HEK293 (cell line): Measurements from ENCODE around the gene NELFB.
"Not testable (repeated sequence)": the region's sequence is repeated elsewhere in the genome, so short reads cannot be mapped to it uniquely, and the experiment has no call there.

Experiments
- CTCF ChIA-PET: fragments of 350-600 bp; formaldehyde crosslinking; extraction: SDS; loops from one replicate; lab custom pipeline; 2021; ENCODE audit warnings: antibody characterized with exemption; lab: Yijun Ruan, JAX
- POLR2A ChIA-PET: fragments of 300-600 bp; formaldehyde crosslinking; extraction: SDS; loops from one replicate; lab custom pipeline; 2020; ENCODE audit warnings: antibody characterized with exemption, inconsistent platforms; lab: Yijun Ruan, JAX
- H3K27ac ChIP-seq: fragments of 200-500 bp; sonication (Bioruptor generic); 2 replicates; pipeline ENCODE4 v1.5.1; 2014; ENCODE audit warnings: low read depth, low read length, control low read depth, inconsistent platforms; ENCODE audit errors: extremely low read depth
- H3K36me3 ChIP-seq, 2 experiments: fragments of 200-500 bp in 1 of 2; sonication (Bioruptor generic) in 1 of 2; 1 replicate in 1 of 2; 2 replicates in 1 of 2; pipeline ENCODE4 v1.5.1; 2014 to 2017; ENCODE audit warnings: inconsistent platforms in 2 of 2, low read length in 2 of 2; ENCODE audit not compliant: control insufficient read depth in 2 of 2, insufficient read depth in 1 of 2
- H3K4me1 ChIP-seq: fragments of 200-500 bp; sonication (Bioruptor generic); 2 replicates; pipeline ENCODE4 v1.5.1; 2014; ENCODE audit warnings: mild to moderate bottlenecking, low read length, inconsistent platforms; ENCODE audit not compliant: control insufficient read depth, insufficient read depth
- H3K4me3 ChIP-seq: 2 replicates; pipeline ENCODE4 v1.5.1; 2011; ENCODE audit warnings: low read depth, mild to moderate bottlenecking, control low read depth, low read length, moderate library complexity
- H3K9me3 ChIP-seq: fragments of 200-500 bp; sonication (Bioruptor generic); 2 replicates; pipeline ENCODE4 v1.5.1; 2014; ENCODE audit warnings: low read depth, low read length, inconsistent platforms; ENCODE audit not compliant: control insufficient read depth, insufficient read depth
- GLIS2 ChIP-seq: fragments of 450-650 bp; formaldehyde crosslinking; IDR thresholded peaks from 2 replicates; pipeline ENCODE4 v1.5.1; 2016; ENCODE audit warnings: missing biosample characterization, missing genetic modification characterization
- RBAK ChIP-seq: fragments of 450-650 bp; formaldehyde crosslinking; IDR thresholded peaks from 2 replicates; pipeline ENCODE4 v1.5.1; 2016; ENCODE audit warnings: missing biosample characterization, missing genetic modification characterization
- SCRT2 ChIP-seq: fragments of 450-650 bp; formaldehyde crosslinking; IDR thresholded peaks from 2 replicates; pipeline ENCODE4 v1.5.1; 2016; ENCODE audit warnings: missing biosample characterization, missing genetic modification characterization
- YY2 ChIP-seq: fragments of 450-650 bp; formaldehyde crosslinking; IDR thresholded peaks from 2 replicates; pipeline ENCODE4 v1.5.1; 2016; ENCODE audit warnings: missing biosample characterization, missing genetic modification characterization
- ZNF169 ChIP-seq: fragments of 450-650 bp; formaldehyde crosslinking; IDR thresholded peaks from 2 replicates; pipeline ENCODE4 v1.5.1; 2016; ENCODE audit warnings: missing biosample characterization, missing genetic modification characterization
- ZNF175 ChIP-seq: fragments of 450-650 bp; formaldehyde crosslinking; IDR thresholded peaks from 2 replicates; pipeline ENCODE4 v1.5.1; 2016; ENCODE audit warnings: missing biosample characterization, missing genetic modification characterization
- ZNF600 ChIP-seq: fragments of 450-650 bp; formaldehyde crosslinking; IDR thresholded peaks from 2 replicates; pipeline ENCODE4 v1.5.1; 2016; ENCODE audit warnings: missing biosample characterization, missing genetic modification characterization
- ZNF660 ChIP-seq: fragments of 450-650 bp; IDR thresholded peaks from 2 replicates; pipeline ENCODE4 v1.5.1; 2018; ENCODE audit warnings: missing biosample characterization, mild to moderate bottlenecking, missing genetic modification characterization
- ZNF677 ChIP-seq: fragments of 450-650 bp; IDR thresholded peaks from 2 replicates; pipeline ENCODE4 v1.5.0; 2018; ENCODE audit warnings: missing biosample characterization, mild to moderate bottlenecking, missing genetic modification characterization, moderate library complexity
- TF ChIP-seq, protein P1 (sequence below): fragments of 450-650 bp; formaldehyde crosslinking; IDR thresholded peaks from 2 replicates; pipeline ENCODE4 v1.5.1; 2017; ENCODE audit warnings: missing biosample characterization, missing genetic modification characterization
- TF ChIP-seq, protein P2 (sequence below): fragments of 450-650 bp; formaldehyde crosslinking; IDR thresholded peaks from 2 replicates; pipeline ENCODE4 v1.5.1; 2016; ENCODE audit warnings: missing biosample characterization, missing genetic modification characterization
- TF ChIP-seq, protein P3 (sequence below): fragments of 450-650 bp; formaldehyde crosslinking; IDR thresholded peaks from 2 replicates; pipeline ENCODE4 v1.5.1; 2016; ENCODE audit warnings: missing biosample characterization, missing genetic modification characterization
- TF ChIP-seq, protein P4 (sequence below): fragments of 450-650 bp; formaldehyde crosslinking; IDR thresholded peaks from 2 replicates; pipeline ENCODE4 v1.5.1; 2016; ENCODE audit warnings: missing biosample characterization, missing genetic modification characterization
- TF ChIP-seq, protein P5 (sequence below): fragments of 450-650 bp; formaldehyde crosslinking; IDR thresholded peaks from 2 replicates; pipeline ENCODE4 v1.5.0; 2017; ENCODE audit warnings: missing biosample characterization, missing genetic modification characterization, borderline replicate concordance
- TF ChIP-seq, protein P6 (sequence below): fragments of 450-650 bp; formaldehyde crosslinking; IDR thresholded peaks from 2 replicates; pipeline ENCODE4 v1.5.1; 2016; ENCODE audit warnings: missing biosample characterization, missing genetic modification characterization

The NELFB gene

DNA sequence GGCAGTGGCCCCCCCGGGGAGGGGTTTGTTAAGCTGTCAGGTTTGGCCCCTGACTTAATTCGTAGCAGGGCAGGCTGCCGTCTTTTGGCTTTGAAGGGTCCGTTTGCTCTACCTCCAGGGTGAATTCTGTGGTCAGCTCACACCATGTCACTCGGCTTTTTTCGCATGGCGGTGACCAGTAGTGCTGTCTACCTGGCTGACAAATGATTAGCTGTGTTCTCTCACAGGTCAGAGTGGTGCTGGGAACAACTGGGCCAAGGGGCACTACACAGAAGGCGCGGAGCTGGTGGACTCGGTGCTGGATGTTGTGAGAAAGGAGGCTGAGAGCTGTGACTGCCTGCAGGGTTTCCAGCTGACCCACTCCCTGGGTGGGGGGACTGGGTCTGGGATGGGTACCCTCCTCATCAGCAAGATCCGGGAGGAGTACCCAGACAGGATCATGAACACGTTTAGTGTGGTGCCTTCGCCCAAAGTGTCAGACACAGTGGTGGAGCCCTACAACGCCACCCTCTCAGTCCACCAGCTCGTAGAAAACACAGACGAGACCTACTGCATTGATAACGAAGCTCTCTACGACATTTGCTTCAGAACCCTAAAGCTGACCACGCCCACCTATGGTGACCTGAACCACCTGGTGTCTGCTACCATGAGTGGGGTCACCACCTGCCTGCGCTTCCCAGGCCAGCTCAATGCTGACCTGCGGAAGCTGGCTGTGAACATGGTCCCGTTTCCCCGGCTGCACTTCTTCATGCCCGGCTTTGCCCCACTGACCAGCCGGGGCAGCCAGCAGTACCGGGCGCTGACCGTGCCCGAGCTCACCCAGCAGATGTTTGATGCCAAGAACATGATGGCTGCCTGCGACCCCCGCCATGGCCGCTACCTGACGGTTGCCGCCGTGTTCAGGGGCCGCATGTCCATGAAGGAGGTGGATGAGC, 12.6 kb upstream of the NELFB start (continued):
- TF ChIP-seq, protein P1, sequence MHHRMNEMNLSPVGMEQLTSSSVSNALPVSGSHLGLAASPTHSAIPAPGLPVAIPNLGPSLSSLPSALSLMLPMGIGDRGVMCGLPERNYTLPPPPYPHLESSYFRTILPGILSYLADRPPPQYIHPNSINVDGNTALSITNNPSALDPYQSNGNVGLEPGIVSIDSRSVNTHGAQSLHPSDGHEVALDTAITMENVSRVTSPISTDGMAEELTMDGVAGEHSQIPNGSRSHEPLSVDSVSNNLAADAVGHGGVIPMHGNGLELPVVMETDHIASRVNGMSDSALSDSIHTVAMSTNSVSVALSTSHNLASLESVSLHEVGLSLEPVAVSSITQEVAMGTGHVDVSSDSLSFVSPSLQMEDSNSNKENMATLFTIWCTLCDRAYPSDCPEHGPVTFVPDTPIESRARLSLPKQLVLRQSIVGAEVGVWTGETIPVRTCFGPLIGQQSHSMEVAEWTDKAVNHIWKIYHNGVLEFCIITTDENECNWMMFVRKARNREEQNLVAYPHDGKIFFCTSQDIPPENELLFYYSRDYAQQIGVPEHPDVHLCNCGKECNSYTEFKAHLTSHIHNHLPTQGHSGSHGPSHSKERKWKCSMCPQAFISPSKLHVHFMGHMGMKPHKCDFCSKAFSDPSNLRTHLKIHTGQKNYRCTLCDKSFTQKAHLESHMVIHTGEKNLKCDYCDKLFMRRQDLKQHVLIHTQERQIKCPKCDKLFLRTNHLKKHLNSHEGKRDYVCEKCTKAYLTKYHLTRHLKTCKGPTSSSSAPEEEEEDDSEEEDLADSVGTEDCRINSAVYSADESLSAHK (tag by site-specific recombination): no peak
- TF ChIP-seq SCRT2 (tag by site-specific recombination) (no peak), YY2 (tag by site-specific recombination) (no peak), ZNF677 (tag by site-specific recombination) (no peak), GLIS2 (tag by site-specific recombination) (0 out of 2 replicates have a peak, but pooled peaks have one; percentile 12)
- TF ChIP-seq, protein P2, sequence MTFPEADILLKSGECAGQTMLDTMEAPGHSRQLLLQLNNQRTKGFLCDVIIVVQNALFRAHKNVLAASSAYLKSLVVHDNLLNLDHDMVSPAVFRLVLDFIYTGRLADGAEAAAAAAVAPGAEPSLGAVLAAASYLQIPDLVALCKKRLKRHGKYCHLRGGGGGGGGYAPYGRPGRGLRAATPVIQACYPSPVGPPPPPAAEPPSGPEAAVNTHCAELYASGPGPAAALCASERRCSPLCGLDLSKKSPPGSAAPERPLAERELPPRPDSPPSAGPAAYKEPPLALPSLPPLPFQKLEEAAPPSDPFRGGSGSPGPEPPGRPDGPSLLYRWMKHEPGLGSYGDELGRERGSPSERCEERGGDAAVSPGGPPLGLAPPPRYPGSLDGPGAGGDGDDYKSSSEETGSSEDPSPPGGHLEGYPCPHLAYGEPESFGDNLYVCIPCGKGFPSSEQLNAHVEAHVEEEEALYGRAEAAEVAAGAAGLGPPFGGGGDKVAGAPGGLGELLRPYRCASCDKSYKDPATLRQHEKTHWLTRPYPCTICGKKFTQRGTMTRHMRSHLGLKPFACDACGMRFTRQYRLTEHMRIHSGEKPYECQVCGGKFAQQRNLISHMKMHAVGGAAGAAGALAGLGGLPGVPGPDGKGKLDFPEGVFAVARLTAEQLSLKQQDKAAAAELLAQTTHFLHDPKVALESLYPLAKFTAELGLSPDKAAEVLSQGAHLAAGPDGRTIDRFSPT (tag by site-specific recombination): no peak

DNA sequence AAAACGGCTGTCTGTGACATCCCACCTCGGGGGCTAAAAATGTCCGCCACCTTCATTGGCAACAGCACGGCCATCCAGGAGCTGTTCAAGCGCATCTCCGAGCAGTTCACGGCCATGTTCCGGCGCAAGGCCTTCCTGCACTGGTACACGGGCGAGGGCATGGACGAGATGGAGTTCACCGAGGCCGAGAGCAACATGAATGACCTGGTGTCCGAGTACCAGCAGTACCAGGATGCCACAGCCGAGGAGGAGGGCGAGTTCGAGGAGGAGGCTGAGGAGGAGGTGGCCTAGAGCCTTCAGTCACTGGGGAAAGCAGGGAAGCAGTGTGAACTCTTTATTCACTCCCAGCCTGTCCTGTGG, 11.9 kb upstream of the NELFB start:
- CTCF ChIA-PET: interaction anchor here (1.3 kb wide), 1 partner anchor 11 kb away, joined by 13 read pairs; the partner anchor contains the start of gene NELFB
- not testable (repeated sequence) for H3K4me1 ChIP-seq, H3K9me3 ChIP-seq, H3K27ac ChIP-seq, H3K4me3 ChIP-seq
- POLR2A ChIA-PET: interaction anchor here (0.6 to 11.5 kb wide), 14 partner anchors 9 to 195 kb away, joined by 3 to 336 read pairs (median 7); partner anchors contain the start of genes CYSRT1, MAN1B1, NELFB and NRARP
- peaks cover 0 to 32% of the 10 kb centered on the region in 2 experiments; a peak in 1 of 3 replicates for H3K36me3 ChIP-seq
- TF ChIP-seq ZNF600 (tag by site-specific recombination) (peak; percentile 84), ZNF169 (tag by site-specific recombination) (0 out of 2 replicates have a peak, but pooled peaks have one; percentile 6)

DNA sequence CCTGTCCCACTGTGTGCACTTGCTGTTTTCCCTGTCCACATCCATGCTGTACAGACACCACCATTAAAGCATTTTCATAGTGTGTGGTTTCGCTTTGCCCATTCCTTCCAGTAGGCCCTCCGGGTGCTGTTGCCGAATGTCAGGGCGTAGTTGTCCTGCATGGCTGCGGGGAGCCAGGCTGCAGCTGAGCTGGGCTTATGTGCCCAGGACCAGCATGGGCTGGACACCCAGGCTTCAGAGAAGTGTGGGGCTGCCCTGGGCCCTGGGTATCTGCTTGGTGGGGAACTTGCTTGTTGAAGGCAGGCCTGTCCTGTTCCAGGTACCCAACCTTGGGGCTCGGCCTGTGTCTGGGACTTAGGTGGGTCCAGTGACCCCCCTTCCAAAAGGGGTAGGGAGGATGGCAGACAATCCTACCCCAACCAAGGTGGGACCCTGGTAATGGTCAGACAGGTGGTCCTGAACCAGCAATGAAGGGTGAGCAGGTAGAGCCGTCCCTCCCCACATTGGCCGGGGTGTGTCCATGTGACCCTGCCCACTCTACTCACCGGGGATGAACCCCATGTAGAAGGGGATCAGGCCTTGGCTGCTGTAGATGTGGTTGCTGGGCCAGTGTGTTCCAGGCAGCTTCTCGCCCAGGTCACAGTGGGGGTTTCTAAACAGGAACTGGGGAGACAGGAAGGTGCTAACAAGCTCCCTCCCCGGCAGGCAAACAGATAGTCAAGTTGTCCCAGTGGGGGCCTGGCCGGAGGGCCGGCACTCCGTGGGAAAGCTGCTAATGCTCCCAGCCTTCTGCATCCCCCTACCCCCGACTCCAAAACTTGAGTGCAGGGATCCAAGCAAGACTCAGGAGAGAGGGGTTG, 11.3 kb upstream of the NELFB start:
- Histone ChIP-seq H3K4me1 (0 out of 2 replicates have a peak, but pooled peaks cover 3% of the 10 kb centered on the region), H3K36me3 (peaks cover 0 to 27% of the 10 kb centered on the region in 2 experiments; a peak in 1 of 3 replicates), H3K9me3 (no peaks in the 10 kb centered on the region), H3K27ac (no peak overlapping the region), H3K4me3 (no peak overlapping the region)
- CTCF ChIA-PET: interaction anchor here (0.7 to 3.6 kb wide), 3 partner anchors 7 to 20 kb away, joined by 5 to 29 read pairs (median 16); partner anchors contain the start of gene NELFB
- POLR2A ChIA-PET: interaction anchor here (0.6 to 11.5 kb wide), 15 partner anchors 7 to 453 kb away, joined by 3 to 336 read pairs (median 6); partner anchors contain the start of genes CYSRT1, NELFB, RNF208 and RNF224
- TF ChIP-seq ZNF175 (tag by site-specific recombination) (no peak), RBAK (no peak), ZNF660 (0 out of 2 replicates have a peak, but pooled peaks have one; percentile 45)
- TF ChIP-seq, protein P3, sequence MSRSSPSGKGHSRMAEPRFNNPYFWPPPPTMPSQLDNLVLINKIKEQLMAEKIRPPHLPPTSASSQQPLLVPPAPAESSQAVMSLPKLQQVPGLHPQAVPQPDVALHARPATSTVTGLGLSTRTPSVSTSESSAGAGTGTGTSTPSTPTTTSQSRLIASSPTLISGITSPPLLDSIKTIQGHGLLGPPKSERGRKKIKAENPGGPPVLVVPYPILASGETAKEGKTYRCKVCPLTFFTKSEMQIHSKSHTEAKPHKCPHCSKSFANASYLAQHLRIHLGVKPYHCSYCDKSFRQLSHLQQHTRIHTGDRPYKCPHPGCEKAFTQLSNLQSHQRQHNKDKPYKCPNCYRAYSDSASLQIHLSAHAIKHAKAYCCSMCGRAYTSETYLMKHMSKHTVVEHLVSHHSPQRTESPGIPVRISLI (tag by site-specific recombination): no peak
- TF ChIP-seq, protein P4, sequence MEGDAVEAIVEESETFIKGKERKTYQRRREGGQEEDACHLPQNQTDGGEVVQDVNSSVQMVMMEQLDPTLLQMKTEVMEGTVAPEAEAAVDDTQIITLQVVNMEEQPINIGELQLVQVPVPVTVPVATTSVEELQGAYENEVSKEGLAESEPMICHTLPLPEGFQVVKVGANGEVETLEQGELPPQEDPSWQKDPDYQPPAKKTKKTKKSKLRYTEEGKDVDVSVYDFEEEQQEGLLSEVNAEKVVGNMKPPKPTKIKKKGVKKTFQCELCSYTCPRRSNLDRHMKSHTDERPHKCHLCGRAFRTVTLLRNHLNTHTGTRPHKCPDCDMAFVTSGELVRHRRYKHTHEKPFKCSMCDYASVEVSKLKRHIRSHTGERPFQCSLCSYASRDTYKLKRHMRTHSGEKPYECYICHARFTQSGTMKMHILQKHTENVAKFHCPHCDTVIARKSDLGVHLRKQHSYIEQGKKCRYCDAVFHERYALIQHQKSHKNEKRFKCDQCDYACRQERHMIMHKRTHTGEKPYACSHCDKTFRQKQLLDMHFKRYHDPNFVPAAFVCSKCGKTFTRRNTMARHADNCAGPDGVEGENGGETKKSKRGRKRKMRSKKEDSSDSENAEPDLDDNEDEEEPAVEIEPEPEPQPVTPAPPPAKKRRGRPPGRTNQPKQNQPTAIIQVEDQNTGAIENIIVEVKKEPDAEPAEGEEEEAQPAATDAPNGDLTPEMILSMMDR (tag by site-specific recombination): peak; percentile 41; the same call in 1 of the 2 replicates
- TF ChIP-seq, protein P5, sequence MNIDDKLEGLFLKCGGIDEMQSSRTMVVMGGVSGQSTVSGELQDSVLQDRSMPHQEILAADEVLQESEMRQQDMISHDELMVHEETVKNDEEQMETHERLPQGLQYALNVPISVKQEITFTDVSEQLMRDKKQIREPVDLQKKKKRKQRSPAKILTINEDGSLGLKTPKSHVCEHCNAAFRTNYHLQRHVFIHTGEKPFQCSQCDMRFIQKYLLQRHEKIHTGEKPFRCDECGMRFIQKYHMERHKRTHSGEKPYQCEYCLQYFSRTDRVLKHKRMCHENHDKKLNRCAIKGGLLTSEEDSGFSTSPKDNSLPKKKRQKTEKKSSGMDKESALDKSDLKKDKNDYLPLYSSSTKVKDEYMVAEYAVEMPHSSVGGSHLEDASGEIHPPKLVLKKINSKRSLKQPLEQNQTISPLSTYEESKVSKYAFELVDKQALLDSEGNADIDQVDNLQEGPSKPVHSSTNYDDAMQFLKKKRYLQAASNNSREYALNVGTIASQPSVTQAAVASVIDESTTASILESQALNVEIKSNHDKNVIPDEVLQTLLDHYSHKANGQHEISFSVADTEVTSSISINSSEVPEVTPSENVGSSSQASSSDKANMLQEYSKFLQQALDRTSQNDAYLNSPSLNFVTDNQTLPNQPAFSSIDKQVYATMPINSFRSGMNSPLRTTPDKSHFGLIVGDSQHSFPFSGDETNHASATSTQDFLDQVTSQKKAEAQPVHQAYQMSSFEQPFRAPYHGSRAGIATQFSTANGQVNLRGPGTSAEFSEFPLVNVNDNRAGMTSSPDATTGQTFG (tag by site-specific recombination): no peak
- TF ChIP-seq, protein P6, sequence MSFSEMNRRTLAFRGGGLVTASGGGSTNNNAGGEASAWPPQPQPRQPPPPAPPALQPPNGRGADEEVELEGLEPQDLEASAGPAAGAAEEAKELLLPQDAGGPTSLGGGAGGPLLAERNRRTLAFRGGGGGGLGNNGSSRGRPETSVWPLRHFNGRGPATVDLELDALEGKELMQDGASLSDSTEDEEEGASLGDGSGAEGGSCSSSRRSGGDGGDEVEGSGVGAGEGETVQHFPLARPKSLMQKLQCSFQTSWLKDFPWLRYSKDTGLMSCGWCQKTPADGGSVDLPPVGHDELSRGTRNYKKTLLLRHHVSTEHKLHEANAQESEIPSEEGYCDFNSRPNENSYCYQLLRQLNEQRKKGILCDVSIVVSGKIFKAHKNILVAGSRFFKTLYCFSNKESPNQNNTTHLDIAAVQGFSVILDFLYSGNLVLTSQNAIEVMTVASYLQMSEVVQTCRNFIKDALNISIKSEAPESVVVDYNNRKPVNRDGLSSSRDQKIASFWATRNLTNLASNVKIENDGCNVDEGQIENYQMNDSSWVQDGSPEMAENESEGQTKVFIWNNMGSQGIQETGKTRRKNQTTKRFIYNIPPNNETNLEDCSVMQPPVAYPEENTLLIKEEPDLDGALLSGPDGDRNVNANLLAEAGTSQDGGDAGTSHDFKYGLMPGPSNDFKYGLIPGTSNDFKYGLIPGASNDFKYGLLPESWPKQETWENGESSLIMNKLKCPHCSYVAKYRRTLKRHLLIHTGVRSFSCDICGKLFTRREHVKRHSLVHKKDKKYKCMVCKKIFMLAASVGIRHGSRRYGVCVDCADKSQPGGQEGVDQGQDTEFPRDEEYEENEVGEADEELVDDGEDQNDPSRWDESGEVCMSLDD (tag by site-specific recombination): peak; percentile 54; the same call in 1 of the 2 replicates
